GM23338 (cell line): ENCODE results near the gene DIABLO. TPM values are rescaled to one million over a fixed set of nuclear protein-coding genes. Genes with fewer than 3 reads are reported as not detected.

ENCODE experiments used
- ATAC-seq: fragments of 200-7000 bp; cut with Tn5 transposase; 3 replicates; pipeline ENCODE4 v1.9.1; 2020
- DNase-seq: peaks from one replicate; pipeline ENCODE4 v3.0.0-alpha.2; 2015; ENCODE audit warnings: low spot score
- H2AFZ ChIP-seq: fragments of 200-600 bp; sonication (generic); 2 replicates; pipeline ENCODE4 v1.8.0; 2016; ENCODE audit warnings: antibody characterized with exemption, mild to moderate bottlenecking, moderate library complexity
- H3F3A ChIP-seq: fragments of 200-600 bp; sonication (generic); replicated peaks from 2 replicates; pipeline ENCODE4 v1.8.0; 2017; ENCODE audit warnings: antibody characterized with exemption, mixed run types, low read depth
- H3K27ac ChIP-seq: fragments of 200-600 bp; sonication (generic); 2 replicates; pipeline ENCODE4 v1.6.1; 2016; ENCODE audit warnings: low read depth
- H3K27me3 ChIP-seq: fragments of 200-600 bp; sonication (generic); 2 replicates; pipeline ENCODE4 v1.8.0; 2016; ENCODE audit warnings: mild to moderate bottlenecking, mixed run types, moderate library complexity; ENCODE audit not compliant: insufficient read depth
- H3K36me3 ChIP-seq: fragments of 200-600 bp; sonication (generic); 2 replicates; pipeline ENCODE4 v1.8.0; 2016; ENCODE audit warnings: mild to moderate bottlenecking; ENCODE audit not compliant: insufficient read depth
- H3K4me1 ChIP-seq: fragments of 200-600 bp; sonication (generic); 2 replicates; pipeline ENCODE4 v1.8.0; 2016; ENCODE audit warnings: mild to moderate bottlenecking, moderate library complexity; ENCODE audit not compliant: insufficient read depth
- H3K4me2 ChIP-seq: fragments of 200-600 bp; sonication (generic); 2 replicates; pipeline ENCODE4 v1.7.1; 2017; ENCODE audit warnings: mixed run types
- H3K4me3 ChIP-seq: fragments of 200-600 bp; sonication (generic); 2 replicates; pipeline ENCODE4 v1.6.1; 2016; ENCODE audit warnings: mixed run types
- H3K79me2 ChIP-seq: fragments of 200-600 bp; sonication (generic); replicated peaks from 2 replicates; pipeline ENCODE4 v1.8.0; 2017; ENCODE audit warnings: mild to moderate bottlenecking; ENCODE audit not compliant: insufficient read depth
- H3K9me2 ChIP-seq: fragments of 200-600 bp; sonication (generic); 2 replicates; pipeline ENCODE4 v1.8.0; 2017; ENCODE audit not compliant: insufficient read depth
- H4K20me1 ChIP-seq: fragments of 200-600 bp; sonication (generic); replicated peaks from 2 replicates; pipeline ENCODE4 v1.8.0; 2017; ENCODE audit warnings: mild to moderate bottlenecking; ENCODE audit not compliant: insufficient read depth
- H3K27ac Mint-ChIP-seq: 2 replicates; pipeline ENCODE4 v1.8.0; 2020; ENCODE audit warnings: inconsistent platforms, mild to moderate bottlenecking, moderate library complexity, mixed read lengths
- H3K27me3 Mint-ChIP-seq: 3 replicates; pipeline ENCODE4 v1.8.0; 2022; ENCODE audit warnings: low read depth, mild to moderate bottlenecking, moderate library complexity, mixed read lengths, inconsistent platforms; ENCODE audit not compliant: insufficient read depth, poor library complexity
- H3K36me3 Mint-ChIP-seq: 3 replicates; pipeline ENCODE4 v1.8.0; 2021; ENCODE audit warnings: low read depth, mild to moderate bottlenecking, inconsistent platforms, moderate library complexity, mixed read lengths
- H3K4me1 Mint-ChIP-seq: 3 replicates; pipeline ENCODE4 v1.8.0; 2020; ENCODE audit warnings: mild to moderate bottlenecking, inconsistent platforms, mixed read lengths
- H3K4me3 Mint-ChIP-seq: 3 replicates; pipeline ENCODE4 v1.8.0; 2021; ENCODE audit warnings: moderate library complexity, mild to moderate bottlenecking, inconsistent platforms, mixed read lengths
- H3K9me3 Mint-ChIP-seq: 3 replicates; pipeline ENCODE4 v1.8.0; 2020; ENCODE audit warnings: moderate library complexity, mild to moderate bottlenecking, inconsistent platforms, mixed read lengths
- CREB1 ChIP-seq: fragments of 250-450 bp; sonication (Bioruptor Pico); IDR thresholded peaks from 2 replicates; pipeline ENCODE4 v1.5.0; 2020; ENCODE audit warnings: low read depth, mild to moderate bottlenecking, moderate library complexity
- EZH2 ChIP-seq: fragments of 200-600 bp; sonication (generic); IDR thresholded peaks from one replicate; pipeline ENCODE4 v1.8.0; 2017; ENCODE audit warnings: antibody characterized with exemption, mild to moderate bottlenecking, low read depth; ENCODE audit not compliant: unreplicated experiment
- EZH2phosphoT487 ChIP-seq: fragments of 200-600 bp; sonication (generic); IDR thresholded peaks from one replicate; pipeline ENCODE4 v1.8.1; 2018; ENCODE audit warnings: antibody characterized with exemption; ENCODE audit not compliant: unreplicated experiment
- JUNB ChIP-seq: IDR thresholded peaks from one replicate; pipeline ENCODE4 v1.6.1; 2016; ENCODE audit warnings: antibody characterized with exemption; ENCODE audit not compliant: unreplicated experiment
- NANOG ChIP-seq: IDR thresholded peaks from 2 replicates; pipeline ENCODE4 v1.6.1; 2016; ENCODE audit warnings: antibody characterized with exemption, borderline replicate concordance
- STAT1 ChIP-seq: IDR thresholded peaks from one replicate; pipeline ENCODE4 v1.6.1; 2016; ENCODE audit warnings: antibody characterized with exemption; ENCODE audit not compliant: unreplicated experiment
- polyA plus RNA-seq: library from polyadenylated mRNA; unstranded; fragments of >200 nt; fragmentation: Nextera tagmentation; extraction: Ambion mirVana; gene quantifications from 2 replicates; pipeline ENCODE4 v1.2.1, GENCODE V29; 2016
- total RNA-seq: library from RNA; depleted of rRNA; stranded (reverse); fragments of >200 nt; shearing (Covaris generic); gene quantifications from 2 replicates; pipeline ENCODE4 v1.2.3, GENCODE V29; 2014
- TF ChIP-seq, protein P1 (sequence below): fragments of 250-450 bp; sonication (Bioruptor Pico); IDR thresholded peaks from 2 replicates; pipeline ENCODE4 v1.5.0; 2020; ENCODE audit warnings: mild to moderate bottlenecking, moderate library complexity
- TF ChIP-seq, protein P2 (sequence below): IDR thresholded peaks from one replicate; pipeline ENCODE4 v1.6.1; 2018; ENCODE audit warnings: antibody characterized with exemption; ENCODE audit not compliant: unreplicated experiment
- TF ChIP-seq, protein P3 (sequence below), 2 experiments: fragments of 200-600 bp in 1 of 2; sonication (generic) in 1 of 2; conservative IDR thresholded peaks; 2 replicates each; pipeline versions ENCODE4 v1.5.1 to v1.6.1; 2016 to 2017; ENCODE audit warnings: antibody characterized with exemption in 2 of 2, low read depth in 2 of 2, mild to moderate bottlenecking in 2 of 2, moderate library complexity in 1 of 2

The DIABLO gene
- total and polyA plus RNA-seq, 2 experiments from 2014 or later: 72.0 to 82.7 TPM

- Mint-ChIP-seq H3K4me1 (peaks cover 24% of the 10 kb centered on the region), H3K4me3 (no peak overlapping the region), H3K27me3 (peaks cover 37% of the 10 kb centered on the region), H3K27ac (0 out of 2 replicates have a peak overlapping the region, but pooled peaks have one; percentile 2), H3K36me3 (peaks cover 40% of the 10 kb centered on the region), H3K9me3 (no peaks in the 10 kb centered on the region)
- TF ChIP-seq, protein P1, sequence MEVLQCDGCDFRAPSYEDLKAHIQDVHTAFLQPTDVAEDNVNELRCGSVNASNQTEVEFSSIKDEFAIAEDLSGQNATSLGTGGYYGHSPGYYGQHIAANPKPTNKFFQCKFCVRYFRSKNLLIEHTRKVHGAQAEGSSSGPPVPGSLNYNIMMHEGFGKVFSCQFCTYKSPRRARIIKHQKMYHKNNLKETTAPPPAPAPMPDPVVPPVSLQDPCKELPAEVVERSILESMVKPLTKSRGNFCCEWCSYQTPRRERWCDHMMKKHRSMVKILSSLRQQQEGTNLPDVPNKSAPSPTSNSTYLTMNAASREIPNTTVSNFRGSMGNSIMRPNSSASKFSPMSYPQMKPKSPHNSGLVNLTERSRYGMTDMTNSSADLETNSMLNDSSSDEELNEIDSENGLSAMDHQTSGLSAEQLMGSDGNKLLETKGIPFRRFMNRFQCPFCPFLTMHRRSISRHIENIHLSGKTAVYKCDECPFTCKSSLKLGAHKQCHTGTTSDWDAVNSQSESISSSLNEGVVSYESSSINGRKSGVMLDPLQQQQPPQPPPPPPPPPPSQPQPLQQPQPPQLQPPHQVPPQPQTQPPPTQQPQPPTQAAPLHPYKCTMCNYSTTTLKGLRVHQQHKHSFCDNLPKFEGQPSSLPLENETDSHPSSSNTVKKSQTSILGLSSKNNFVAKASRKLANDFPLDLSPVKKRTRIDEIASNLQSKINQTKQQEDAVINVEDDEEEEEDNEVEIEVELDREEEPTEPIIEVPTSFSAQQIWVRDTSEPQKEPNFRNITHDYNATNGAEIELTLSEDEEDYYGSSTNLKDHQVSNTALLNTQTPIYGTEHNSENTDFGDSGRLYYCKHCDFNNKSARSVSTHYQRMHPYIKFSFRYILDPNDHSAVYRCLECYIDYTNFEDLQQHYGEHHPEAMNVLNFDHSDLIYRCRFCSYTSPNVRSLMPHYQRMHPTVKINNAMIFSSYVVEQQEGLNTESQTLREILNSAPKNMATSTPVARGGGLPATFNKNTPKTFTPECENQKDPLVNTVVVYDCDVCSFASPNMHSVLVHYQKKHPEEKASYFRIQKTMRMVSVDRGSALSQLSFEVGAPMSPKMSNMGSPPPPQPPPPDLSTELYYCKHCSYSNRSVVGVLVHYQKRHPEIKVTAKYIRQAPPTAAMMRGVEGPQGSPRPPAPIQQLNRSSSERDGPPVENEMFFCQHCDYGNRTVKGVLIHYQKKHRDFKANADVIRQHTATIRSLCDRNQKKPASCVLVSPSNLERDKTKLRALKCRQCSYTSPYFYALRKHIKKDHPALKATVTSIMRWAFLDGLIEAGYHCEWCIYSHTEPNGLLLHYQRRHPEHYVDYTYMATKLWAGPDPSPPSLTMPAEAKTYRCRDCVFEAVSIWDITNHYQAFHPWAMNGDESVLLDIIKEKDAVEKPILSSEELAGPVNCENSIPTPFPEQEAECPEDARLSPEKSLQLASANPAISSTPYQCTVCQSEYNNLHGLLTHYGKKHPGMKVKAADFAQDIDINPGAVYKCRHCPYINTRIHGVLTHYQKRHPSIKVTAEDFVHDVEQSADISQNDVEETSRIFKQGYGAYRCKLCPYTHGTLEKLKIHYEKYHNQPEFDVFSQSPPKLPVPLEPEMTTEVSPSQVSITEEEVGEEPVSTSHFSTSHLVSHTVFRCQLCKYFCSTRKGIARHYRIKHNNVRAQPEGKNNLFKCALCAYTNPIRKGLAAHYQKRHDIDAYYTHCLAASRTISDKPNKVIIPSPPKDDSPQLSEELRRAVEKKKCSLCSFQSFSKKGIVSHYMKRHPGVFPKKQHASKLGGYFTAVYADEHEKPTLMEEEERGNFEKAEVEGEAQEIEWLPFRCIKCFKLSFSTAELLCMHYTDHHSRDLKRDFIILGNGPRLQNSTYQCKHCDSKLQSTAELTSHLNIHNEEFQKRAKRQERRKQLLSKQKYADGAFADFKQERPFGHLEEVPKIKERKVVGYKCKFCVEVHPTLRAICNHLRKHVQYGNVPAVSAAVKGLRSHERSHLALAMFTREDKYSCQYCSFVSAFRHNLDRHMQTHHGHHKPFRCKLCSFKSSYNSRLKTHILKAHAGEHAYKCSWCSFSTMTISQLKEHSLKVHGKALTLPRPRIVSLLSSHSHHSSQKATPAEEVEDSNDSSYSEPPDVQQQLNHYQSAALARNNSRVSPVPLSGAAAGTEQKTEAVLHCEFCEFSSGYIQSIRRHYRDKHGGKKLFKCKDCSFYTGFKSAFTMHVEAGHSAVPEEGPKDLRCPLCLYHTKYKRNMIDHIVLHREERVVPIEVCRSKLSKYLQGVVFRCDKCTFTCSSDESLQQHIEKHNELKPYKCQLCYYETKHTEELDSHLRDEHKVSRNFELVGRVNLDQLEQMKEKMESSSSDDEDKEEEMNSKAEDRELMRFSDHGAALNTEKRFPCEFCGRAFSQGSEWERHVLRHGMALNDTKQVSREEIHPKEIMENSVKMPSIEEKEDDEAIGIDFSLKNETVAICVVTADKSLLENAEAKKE: no peak
- TF ChIP-seq STAT1 (no peak), EZH2 (no peak), EZH2phosphoT487 (no peak), NANOG (no peak), JUNB (no peak), CREB1 (no peak)
- TF ChIP-seq, protein P2, sequence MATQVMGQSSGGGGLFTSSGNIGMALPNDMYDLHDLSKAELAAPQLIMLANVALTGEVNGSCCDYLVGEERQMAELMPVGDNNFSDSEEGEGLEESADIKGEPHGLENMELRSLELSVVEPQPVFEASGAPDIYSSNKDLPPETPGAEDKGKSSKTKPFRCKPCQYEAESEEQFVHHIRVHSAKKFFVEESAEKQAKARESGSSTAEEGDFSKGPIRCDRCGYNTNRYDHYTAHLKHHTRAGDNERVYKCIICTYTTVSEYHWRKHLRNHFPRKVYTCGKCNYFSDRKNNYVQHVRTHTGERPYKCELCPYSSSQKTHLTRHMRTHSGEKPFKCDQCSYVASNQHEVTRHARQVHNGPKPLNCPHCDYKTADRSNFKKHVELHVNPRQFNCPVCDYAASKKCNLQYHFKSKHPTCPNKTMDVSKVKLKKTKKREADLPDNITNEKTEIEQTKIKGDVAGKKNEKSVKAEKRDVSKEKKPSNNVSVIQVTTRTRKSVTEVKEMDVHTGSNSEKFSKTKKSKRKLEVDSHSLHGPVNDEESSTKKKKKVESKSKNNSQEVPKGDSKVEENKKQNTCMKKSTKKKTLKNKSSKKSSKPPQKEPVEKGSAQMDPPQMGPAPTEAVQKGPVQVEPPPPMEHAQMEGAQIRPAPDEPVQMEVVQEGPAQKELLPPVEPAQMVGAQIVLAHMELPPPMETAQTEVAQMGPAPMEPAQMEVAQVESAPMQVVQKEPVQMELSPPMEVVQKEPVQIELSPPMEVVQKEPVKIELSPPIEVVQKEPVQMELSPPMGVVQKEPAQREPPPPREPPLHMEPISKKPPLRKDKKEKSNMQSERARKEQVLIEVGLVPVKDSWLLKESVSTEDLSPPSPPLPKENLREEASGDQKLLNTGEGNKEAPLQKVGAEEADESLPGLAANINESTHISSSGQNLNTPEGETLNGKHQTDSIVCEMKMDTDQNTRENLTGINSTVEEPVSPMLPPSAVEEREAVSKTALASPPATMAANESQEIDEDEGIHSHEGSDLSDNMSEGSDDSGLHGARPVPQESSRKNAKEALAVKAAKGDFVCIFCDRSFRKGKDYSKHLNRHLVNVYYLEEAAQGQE: no peak
- TF ChIP-seq, protein P3, sequence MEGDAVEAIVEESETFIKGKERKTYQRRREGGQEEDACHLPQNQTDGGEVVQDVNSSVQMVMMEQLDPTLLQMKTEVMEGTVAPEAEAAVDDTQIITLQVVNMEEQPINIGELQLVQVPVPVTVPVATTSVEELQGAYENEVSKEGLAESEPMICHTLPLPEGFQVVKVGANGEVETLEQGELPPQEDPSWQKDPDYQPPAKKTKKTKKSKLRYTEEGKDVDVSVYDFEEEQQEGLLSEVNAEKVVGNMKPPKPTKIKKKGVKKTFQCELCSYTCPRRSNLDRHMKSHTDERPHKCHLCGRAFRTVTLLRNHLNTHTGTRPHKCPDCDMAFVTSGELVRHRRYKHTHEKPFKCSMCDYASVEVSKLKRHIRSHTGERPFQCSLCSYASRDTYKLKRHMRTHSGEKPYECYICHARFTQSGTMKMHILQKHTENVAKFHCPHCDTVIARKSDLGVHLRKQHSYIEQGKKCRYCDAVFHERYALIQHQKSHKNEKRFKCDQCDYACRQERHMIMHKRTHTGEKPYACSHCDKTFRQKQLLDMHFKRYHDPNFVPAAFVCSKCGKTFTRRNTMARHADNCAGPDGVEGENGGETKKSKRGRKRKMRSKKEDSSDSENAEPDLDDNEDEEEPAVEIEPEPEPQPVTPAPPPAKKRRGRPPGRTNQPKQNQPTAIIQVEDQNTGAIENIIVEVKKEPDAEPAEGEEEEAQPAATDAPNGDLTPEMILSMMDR (conservative IDR thresholded peaks at IDR 0.05; ENCODE audit: low read depth in 2 of 2): no peak
- Histone ChIP-seq H3K36me3 (peaks cover 40% of the 10 kb centered on the region), H3K4me1 (peaks cover 11% of the 10 kb centered on the region; the same call in 1 of the 2 replicates), H4K20me1 (peaks cover 29% of the 10 kb centered on the region), H3K9me2 (no peaks in the 10 kb centered on the region), H3K27ac (no peak overlapping the region; the same call in 1 of the 2 replicates), H2AFZ (no peak overlapping the region), H3K27me3 (peaks cover 39% of the 10 kb centered on the region), H3K4me3 (no peak overlapping the region), H3K4me2 (no peak overlapping the region), H3F3A (peaks cover 20% of the 10 kb centered on the region), H3K79me2 (no peaks in the 10 kb centered on the region)
- no peak for ATAC-seq
- no peak for DNase-seq
Measured at GRCh38 chr12:122207391-122207790, 18.5 kb downstream of the DIABLO start.
